Measurements from ENCODE around the gene TMEM273. TPM values are rescaled to one million over a fixed set of nuclear protein-coding genes. Genes with fewer than 3 reads are reported as not detected.

Gene TMEM273
- total and polyA plus RNA-seq, 2 of the 4 experiments (the other 2 are of a cell fraction): not detected

DNA sequence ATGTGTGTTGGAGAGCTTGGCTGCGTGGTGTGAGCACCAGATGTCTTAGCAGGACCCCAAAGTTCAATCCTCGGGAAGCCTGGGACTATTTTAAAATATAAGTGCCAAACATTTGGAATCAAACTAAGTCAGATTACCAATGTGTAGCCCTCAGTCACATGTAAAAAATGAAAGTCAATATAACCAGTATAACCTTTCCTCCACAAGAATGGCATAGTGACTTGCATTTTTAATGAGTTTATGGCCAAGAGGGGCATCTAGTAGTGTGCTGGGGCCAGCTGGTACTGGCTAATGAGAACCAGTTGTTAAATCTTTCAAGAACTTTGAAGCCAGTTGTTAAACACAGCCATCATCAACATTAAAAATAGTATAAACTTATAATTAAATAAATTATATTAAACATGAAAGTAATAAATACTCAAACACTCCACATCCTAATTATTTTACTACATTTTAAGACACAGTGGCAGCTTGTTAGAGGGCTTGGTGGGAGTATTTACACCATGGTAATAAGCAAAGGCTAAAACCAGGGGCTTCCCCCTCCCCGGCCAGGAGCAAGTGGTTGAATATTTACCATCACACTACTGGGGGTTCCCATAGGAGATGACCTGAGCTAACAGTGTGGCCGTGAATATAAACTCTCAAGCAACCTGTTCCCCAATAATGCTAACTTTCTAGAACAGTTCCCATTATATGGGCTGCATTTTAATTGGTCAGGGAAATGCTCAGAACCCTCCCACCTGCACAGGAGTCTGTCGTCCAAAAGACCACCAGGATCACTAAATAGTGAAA is 46.5 kb downstream of the TMEM273 start:
- H2AK5ac ChIP-seq (ENCODE audit: low read depth, low read length): peak overlapping the region; percentile 95
- no CpG with 5 or more reads among the region's 5 CpGs for WGBS, 2 experiments (ENCODE audit: extremely low coverage in 2 of 2, insufficient read length in 1 of 2)
- H3K79me1 ChIP-seq (ENCODE audit: low read depth in 1 of 2, low read length in 2 of 2): no peaks in the 10 kb centered on the region
- in situ Hi-C loops (cut with MboI; ENCODE audit: low sequenced_read_pairs): no loop called here
- peak overlapping the region; percentile 29 for H3K14ac ChIP-seq (replicated peaks; ENCODE audit: low read depth, low read length)
- no peak overlapping the region for H2AFZ ChIP-seq (replicated peaks; ENCODE audit: low read length, poor library complexity)
- peak; percentile 39; the same call in 1 of the 2 replicates for TF ChIP-seq NFE2L2 (IDR thresholded peaks at IDR 0.05; ENCODE audit: low read depth, low read length)
- TF ChIP-seq, protein P1, sequence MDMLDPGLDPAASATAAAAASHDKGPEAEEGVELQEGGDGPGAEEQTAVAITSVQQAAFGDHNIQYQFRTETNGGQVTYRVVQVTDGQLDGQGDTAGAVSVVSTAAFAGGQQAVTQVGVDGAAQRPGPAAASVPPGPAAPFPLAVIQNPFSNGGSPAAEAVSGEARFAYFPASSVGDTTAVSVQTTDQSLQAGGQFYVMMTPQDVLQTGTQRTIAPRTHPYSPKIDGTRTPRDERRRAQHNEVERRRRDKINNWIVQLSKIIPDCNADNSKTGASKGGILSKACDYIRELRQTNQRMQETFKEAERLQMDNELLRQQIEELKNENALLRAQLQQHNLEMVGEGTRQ (IDR thresholded peaks at IDR 0.05; ENCODE audit: low read depth, low read length): no peak
- H3K9ac ChIP-seq (ENCODE audit: low read depth, low read length): no peak overlapping the region
- peak overlapping the region; percentile 28 to 33; a peak in 2 of 4 replicates for H4K8ac ChIP-seq (ENCODE audit: low read depth in 2 of 2, low read length in 2 of 2)
- H4K20me1 ChIP-seq (ENCODE audit: insufficient read depth, low read length): peaks cover 13% of the 10 kb centered on the region; the same call in 1 of the 2 replicates
- ATAC-seq (ENCODE audit: low read depth): no peak
- no peak overlapping the region for H3K4me3 ChIP-seq (ENCODE audit: insufficient read depth, low read depth, low read length)
- no TSS peak for BruUV-seq (replicated peaks)
- peak overlapping the region; percentile 76 for H4K91ac ChIP-seq (ENCODE audit: insufficient read depth, low read depth, low read length)
- no peak overlapping the region for H3K4me2 ChIP-seq (ENCODE audit: low read depth, low read length)
- peaks cover 35% of the 10 kb centered on the region for H3K9me1 ChIP-seq (ENCODE audit: insufficient read depth, low read length)
- H3K18ac ChIP-seq (ENCODE audit: low read depth, low read length): peak overlapping the region; percentile 84
- H3K27me3 ChIP-seq (ENCODE audit: control insufficient read depth, insufficient read depth, low read length): 0 out of 2 replicates have a peak, but pooled peaks cover 3% of the 10 kb centered on the region
- H2AK9ac ChIP-seq (replicated peaks; ENCODE audit: low read depth, low read length, poor library complexity): no peak overlapping the region
- POLR2A ChIA-PET (ENCODE audit: unreplicated experiment): no interaction called here
- peak overlapping the region; percentile 77; the same call in 2 of the 3 replicates for H2BK15ac ChIP-seq (ENCODE audit: low read depth, low read length)
- intact Hi-C loops (cut with micrococcal nuclease): no loop called here
- H3K9me3 ChIP-seq (ENCODE audit: control insufficient read depth, insufficient read depth, low read length): no peaks in the 10 kb centered on the region
- H3K23ac ChIP-seq (ENCODE audit: low read depth, low read length): peak overlapping the region; percentile 6; the same call in 1 of the 2 replicates
- no peaks in the 10 kb centered on the region for H3K36me3 ChIP-seq (ENCODE audit: control insufficient read depth, insufficient read depth, low read length)
- peaks cover 51% of the 10 kb centered on the region for H3K4me1 ChIP-seq (ENCODE audit: control insufficient read depth, insufficient read depth, low read length)
- dilution Hi-C loops (cut with HindIII; ENCODE audit: low sequenced_read_pairs, unreplicated experiment): no loop called here
- H3K56ac ChIP-seq (ENCODE audit: extremely low read depth, insufficient read depth, low read length): no peak overlapping the region
- CTCF ChIA-PET: no interaction called here
- peak overlapping the region; percentile 44 for H2BK5ac ChIP-seq (ENCODE audit: low read depth, low read length, poor library complexity, severe bottlenecking)
- H3K27ac ChIP-seq (ENCODE audit: insufficient read depth, low read length): peak overlapping the region; percentile 65; the same call in 1 of the 2 replicates
- peak overlapping the region; percentile 70 for H3K4ac ChIP-seq (ENCODE audit: low read depth, low read length)
- peak overlapping the region; percentile 80 for H2BK120ac ChIP-seq (ENCODE audit: low read depth, low read length)
- DNase-seq: no peak
- H4K5ac ChIP-seq (ENCODE audit: low read depth, low read length): peak overlapping the region; percentile 65
- peak overlapping the region; percentile 77 for H2BK20ac ChIP-seq (ENCODE audit: low read depth, low read length)
